MV-4-11 (cell line): ENCODE measurements around the gene KBTBD12.
A peak's percentile ranks its signal among the peaks of the same experiment; 100 is the strongest.
"Not testable (repeated sequence)": the region's sequence is repeated elsewhere in the genome, so short reads cannot be mapped to it uniquely, and the experiment has no call there.

ENCODE experiments used
- DNase-seq: peaks from one replicate; lab custom pipeline; 2025; lab: John Stamatoyannopoulos, UW

The KBTBD12 gene

GRCh38 chr3:127915115-127915936 lies at the start of gene KBTBD12:
Gene KBTBD12, plus strand, starts transcription at chr3:127915232. Its CDS starts 7,830 bp downstream, at chr3:127923062.
- DNase-seq = no peak

DNA sequence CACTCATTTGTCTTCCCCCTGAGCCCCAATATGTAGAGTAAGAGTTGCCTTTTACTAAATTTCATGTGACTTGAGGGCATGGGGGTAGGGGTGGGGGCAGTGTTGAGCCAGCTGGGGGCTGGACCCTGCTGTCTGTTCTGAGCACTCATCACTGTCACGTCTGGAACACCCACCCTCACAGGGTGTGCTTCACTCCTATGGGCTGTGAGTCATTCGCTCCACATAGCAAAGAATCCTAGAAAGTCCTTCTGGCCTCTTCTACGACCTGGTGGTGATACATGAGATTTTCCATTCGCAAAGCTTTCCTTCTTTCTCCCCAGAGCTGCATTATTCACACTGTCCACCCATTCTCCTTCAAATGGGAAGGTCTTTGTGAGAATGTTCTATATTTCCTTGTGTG lies 49.1 kb upstream of the KBTBD12 start:
- DNase-seq = no peak

DNA sequence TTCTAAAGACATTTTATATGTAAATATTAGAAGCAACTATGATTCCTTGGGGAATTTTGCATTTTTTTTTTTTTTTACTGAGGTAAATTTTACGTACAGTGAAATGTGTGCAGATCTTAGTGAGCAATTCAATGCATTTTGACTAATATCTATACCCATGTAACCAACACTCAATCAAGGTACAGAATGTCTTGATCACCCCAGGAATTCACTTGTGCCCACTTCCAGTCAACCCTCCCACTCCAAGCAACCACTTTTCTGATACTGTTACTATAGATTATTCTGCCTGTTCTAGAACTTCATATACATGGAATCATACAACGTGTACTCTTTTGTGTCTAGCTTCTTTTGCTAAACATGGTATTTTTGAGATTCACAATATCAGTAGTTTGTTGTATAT lies 47.6 kb upstream of the KBTBD12 start:
- no peak for DNase-seq

DNA sequence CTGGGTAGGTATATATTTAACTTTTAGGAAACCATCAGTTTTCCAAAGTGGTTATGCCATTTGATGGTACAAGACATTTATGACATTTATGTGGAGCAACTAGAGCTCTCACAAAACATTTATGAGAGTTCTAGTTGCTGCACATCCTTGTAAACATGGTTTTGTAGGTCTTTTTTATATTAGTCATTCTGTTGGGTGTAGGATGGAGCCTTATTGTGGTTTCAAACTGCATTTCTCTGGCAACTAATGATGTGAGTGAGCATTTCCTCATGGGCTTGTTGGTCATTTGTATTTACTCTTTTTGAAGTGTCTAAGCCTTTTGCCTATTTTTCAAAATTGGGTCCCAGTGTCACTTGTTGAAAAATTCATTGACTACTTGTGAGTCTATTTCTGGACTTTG lies 47.0 kb upstream of the KBTBD12 start:
- peak; percentile 10 for DNase-seq

DNA sequence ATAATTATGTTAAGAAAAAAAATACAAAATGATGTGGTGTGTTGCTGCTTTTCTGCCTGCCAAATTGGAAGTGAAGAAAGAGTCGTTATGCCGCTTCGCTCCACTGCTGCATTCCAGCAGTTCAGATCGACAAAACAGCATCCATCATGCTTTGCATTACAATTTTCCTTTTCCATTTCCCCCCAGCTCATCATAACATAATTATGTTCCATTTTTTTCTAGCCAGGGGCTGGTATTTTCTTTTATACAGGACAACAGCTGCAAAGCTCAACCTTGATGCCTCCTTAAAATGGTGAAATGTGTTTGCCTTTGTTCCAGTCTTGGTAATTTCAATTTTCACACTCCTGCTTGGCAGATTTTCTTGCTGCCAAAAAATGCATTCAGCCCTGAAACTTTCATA lies 44.9 kb upstream of the KBTBD12 start:
- DNase-seq = no peak

- DNase-seq = not testable (repeated sequence)
Observed at GRCh38 chr3:127874097-127874496, 40.9 kb upstream of the KBTBD12 start.

- DNase-seq = no peak
Observed at GRCh38 chr3:127881586-127881985, 33.4 kb upstream of the KBTBD12 start.

GRCh38 chr3:127884041-127884440 lies 31.0 kb upstream of the KBTBD12 start:
- no peak for DNase-seq

GRCh38 chr3:127886231-127886955 lies 28.6 kb upstream of the KBTBD12 start:
- DNase-seq = no peak

GRCh38 chr3:127886956-127887231 lies 28.1 kb upstream of the KBTBD12 start:
- DNase-seq = no peak

GRCh38 chr3:127887321-127887720 lies 27.7 kb upstream of the KBTBD12 start:
- DNase-seq = no peak

GRCh38 chr3:127888156-127888555 lies 26.9 kb upstream of the KBTBD12 start:
- no peak for DNase-seq

DNA sequence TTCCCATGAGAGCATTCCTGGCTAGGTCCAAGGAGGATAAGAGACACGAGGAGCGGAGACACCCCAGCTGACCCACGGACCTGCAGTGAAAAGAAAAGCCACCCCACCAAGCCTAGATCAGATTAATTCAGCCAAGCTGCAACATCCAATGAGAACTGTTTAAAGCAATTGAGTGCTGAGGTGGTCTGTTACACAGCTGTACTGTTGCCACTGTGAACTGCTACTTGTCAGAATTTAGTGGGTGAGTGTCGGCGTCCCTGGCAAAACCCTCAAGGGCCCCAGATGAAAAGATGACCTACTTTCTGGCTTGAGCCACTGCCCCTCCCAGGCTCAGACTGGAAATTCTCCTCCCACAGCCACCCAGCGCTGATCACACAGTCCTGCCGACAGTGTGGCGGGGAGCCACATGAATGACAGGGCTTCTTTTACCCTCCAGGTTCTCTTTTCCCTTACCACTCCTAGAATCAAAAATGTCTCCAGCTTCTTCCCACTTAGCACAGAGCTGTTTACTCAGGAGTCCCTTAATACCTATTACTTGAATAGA lies 26.4 kb upstream of the KBTBD12 start:
- DNase-seq = no peak

DNA sequence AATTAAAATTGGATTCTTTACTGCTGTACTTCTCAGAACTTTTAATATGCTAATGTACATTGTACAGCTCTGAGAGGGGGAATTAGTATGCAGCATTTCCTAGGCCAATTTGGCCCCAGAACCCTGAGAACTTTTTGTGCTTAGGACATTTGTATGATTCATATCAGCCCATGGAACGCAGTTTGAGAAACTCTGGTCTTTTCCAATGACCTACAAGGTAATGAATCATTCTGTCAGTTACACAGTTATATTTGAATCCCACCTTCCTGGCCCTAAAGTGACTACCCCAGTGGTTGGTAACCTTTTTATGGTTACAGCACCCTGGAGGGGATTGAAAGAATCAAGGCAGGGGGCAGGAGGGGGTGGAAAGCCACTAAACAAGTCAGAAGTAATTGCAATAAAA lies 25.6 kb upstream of the KBTBD12 start:
- no peak for DNase-seq

DNA sequence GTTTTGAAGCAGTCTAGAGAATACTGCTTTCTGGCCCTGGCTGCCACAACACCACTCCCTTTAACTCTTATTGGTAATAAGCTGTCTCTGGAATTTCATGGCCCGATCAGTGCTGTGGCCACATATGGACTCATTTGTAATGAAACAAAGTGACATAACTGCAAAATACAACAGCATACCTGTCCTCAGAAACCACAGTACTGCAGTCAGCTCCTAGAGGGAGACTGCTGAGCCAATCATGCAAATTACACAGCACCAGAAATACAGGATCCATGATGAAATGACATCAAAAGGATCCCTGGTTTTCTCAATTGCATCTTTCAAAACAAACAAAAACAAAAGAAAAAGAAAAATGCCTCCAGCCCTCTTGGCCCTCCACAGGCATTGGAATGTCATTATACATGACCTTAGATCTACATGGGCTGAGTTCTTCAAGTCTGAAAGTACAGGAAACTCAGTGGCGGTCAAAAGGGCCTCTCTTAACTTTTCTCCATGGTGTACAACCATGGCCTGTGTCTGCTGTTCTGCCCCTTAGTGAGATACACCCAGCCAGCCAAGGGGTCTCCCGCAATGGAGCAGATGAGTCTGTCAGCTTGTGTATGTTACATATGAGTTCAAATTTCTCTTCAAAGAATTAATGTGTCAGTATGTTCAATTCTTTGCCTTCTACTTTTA lies 24.9 kb upstream of the KBTBD12 start:
- DNase-seq = no peak

DNA sequence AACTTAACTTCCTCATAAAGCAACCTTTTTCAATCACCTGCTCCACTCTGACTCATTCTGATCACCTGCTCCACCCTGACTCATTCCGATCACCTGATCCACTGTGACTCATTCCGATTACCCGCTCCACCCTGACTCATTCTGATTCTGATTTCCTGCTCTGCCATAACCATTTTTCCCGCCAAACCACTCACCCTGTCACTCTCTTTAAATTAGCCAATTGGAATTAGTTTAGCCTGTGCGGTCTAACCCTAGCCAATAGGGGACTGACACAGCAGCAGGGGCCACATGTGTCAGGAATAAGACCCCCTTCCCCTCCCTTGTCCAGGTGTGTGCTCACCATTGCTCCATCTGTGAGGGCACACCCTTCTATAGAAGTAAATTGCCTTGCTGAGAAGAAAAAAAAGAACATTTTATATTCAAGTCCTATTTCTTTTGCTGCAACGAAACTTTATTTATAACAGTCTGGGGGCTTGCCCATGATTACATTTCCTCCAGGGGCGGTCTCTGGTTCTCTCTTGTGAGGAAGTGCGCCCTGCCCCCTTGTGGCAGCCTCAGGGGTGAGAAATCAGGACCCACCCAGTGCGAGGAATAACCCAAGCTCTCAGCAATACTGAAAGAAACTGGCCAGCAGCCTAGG lies 24.3 kb upstream of the KBTBD12 start:
- DNase-seq = not testable (repeated sequence)

DNA sequence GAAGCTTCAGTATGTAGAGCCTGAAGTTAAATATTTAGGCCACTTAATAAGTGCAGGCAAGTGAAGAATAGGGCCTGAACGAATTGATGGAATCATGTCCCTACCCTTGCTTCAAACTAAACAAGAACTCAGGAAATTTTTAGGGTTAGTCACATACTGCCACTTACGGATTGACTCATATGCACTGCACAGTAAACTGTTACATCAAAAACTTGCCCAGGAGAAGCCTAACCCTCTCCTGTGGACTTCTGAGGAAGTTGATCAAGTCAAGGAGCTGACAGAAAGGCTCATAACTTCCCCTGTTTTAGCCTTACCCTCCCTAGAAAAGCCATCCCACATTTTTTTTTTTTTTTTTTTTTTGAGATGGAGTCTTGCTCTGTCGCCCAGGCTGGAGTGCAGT lies 20.6 kb upstream of the KBTBD12 start:
- DNase-seq = peak; percentile 27

DNA sequence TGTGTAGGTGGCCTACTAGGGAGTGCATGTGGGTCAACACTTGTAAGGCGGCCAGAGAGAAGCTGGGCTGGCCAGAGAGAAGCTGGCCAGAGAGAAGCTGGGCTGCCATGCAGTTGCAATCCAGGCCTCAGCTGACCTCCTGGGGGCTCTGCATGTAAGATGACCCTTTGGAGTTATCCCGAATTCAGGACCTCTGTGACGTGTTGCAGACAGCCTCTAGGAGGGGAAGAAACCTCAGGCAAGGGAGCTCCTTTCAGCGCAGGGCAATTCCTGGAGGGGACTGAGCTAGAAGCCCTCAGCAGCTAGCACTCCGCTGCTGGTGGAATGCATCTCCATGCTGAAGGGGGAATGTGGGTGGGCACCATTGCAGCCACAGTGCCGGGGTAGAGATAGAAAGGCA lies 15.8 kb upstream of the KBTBD12 start:
- DNase-seq = no peak

DNA sequence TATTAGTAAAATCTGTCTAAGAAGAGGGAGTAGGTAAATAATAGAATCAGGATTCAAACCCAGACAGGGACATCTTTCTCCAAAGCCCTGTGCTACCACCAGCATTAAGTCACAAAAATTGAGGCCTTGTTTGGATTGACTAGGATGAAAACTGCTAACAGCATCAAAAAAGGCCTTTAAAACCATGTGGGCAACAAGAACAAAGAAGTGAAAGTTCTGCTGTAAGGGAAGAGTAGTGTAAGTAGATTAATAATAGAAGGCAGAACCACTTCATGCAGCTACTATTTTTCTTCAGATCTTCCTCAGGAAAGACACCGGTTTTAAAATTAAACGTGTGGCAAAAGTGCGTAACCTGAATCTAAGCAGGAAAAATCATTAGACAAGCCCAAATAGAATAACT lies 15.3 kb upstream of the KBTBD12 start:
- DNase-seq = peak; percentile 76

DNA sequence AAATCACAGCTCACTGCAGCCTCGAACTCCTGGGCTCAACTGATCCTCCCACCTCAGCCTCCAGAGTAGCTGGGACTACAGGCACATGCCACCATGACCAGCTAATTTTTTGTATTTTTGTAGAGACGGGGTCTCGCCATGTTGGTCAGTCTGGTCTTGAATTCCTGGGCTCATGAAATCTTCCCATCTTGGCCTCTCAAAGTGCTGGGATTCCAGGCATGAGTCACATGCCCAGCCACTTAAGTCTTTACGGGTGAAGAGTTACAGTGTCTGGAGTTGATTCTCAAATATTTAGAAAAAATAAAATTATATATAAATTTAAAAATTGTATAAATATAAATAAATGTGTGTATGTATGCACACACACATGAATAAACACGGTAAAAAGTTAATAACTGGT lies 14.5 kb upstream of the KBTBD12 start:
- no peak for DNase-seq

GRCh38 chr3:127902486-127902885 lies 12.5 kb upstream of the KBTBD12 start:
- DNase-seq = no peak

GRCh38 chr3:127903611-127904375 lies 11.2 kb upstream of the KBTBD12 start:
- DNase-seq = no peak
